Neural crest cell (in vitro differentiated cells): ENCODE results near the gene B4GALNT3. TPM values are rescaled to one million over a fixed set of nuclear protein-coding genes. Genes with fewer than 3 reads are reported as not detected.

Source experiments
- DNase-seq: peaks from one replicate; pipeline ENCODE4 v3.0.0; 2021; ENCODE audit warnings: low read depth, mixed read lengths, low spot score
- H3K27ac Mint-ChIP-seq: one replicate; pipeline ENCODE4 v1.8.0; 2021; ENCODE audit warnings: mild to moderate bottlenecking, mixed read lengths; ENCODE audit not compliant: unreplicated experiment
- H3K27me3 Mint-ChIP-seq: 2 replicates; pipeline ENCODE4 v1.8.0; 2021; ENCODE audit warnings: low read depth, mild to moderate bottlenecking, mixed read lengths
- H3K36me3 Mint-ChIP-seq: 2 replicates; pipeline ENCODE4 v1.8.0; 2021; ENCODE audit warnings: low read depth, mild to moderate bottlenecking, mixed read lengths
- H3K4me1 Mint-ChIP-seq: 2 replicates; pipeline ENCODE4 v1.8.0; 2021; ENCODE audit warnings: mixed read lengths
- H3K4me3 Mint-ChIP-seq: one replicate; pipeline ENCODE4 v1.8.0; 2021; ENCODE audit warnings: mild to moderate bottlenecking, mixed read lengths
- H3K9me3 Mint-ChIP-seq: 2 replicates; pipeline ENCODE4 v1.8.0; 2021; ENCODE audit warnings: mixed read lengths
- total RNA-seq: library from RNA; stranded (reverse); gene quantifications from 2 replicates; pipeline ENCODE4 v1.2.1, GENCODE V29; 2021
- TF ChIP-seq, protein P1 (sequence below): fragments of 200-600 bp; sonication (generic); conservative IDR thresholded peaks from 2 replicates; pipeline ENCODE4 v1.5.0; 2021; ENCODE audit warnings: antibody characterized with exemption, mild to moderate bottlenecking

Gene B4GALNT3
- total RNA-seq, 1 donor from 2014 or later, result 2.6 TPM

DNA sequence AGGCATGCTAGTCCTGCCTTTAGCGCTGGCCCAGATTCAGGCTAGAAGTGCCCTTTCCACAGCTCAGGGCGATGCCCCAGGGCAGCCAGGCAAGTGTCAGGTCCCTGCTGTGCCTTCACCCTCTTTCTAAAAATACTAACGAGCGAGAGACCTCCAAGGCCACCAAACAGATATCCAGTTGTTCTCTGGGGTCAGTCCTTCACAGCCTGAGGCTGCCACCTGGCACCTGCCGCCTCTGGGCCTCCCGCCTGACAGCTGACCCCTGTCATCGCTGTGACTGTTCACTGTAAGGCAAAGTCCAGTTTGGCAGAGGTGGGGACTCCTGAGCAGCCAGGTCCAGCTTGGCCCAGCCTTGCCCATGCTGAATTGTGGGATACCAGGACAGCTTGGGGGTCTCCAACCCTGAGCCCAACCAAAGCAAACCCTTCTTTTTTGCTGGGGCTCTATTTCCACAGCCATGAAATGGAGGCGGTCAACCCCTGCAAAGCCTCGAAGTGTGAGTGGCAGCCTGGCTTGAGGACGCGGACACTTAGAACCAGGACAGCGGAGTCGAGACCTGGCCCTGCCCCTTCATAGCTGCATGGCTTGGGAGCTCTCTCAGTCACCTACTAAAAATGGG is 123.6 kb downstream of the B4GALNT3 start:
- TF ChIP-seq, protein P1, sequence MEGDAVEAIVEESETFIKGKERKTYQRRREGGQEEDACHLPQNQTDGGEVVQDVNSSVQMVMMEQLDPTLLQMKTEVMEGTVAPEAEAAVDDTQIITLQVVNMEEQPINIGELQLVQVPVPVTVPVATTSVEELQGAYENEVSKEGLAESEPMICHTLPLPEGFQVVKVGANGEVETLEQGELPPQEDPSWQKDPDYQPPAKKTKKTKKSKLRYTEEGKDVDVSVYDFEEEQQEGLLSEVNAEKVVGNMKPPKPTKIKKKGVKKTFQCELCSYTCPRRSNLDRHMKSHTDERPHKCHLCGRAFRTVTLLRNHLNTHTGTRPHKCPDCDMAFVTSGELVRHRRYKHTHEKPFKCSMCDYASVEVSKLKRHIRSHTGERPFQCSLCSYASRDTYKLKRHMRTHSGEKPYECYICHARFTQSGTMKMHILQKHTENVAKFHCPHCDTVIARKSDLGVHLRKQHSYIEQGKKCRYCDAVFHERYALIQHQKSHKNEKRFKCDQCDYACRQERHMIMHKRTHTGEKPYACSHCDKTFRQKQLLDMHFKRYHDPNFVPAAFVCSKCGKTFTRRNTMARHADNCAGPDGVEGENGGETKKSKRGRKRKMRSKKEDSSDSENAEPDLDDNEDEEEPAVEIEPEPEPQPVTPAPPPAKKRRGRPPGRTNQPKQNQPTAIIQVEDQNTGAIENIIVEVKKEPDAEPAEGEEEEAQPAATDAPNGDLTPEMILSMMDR, result peak; percentile 52
- Mint-ChIP-seq H3K4me3 (no peak overlapping the region), H3K27me3 (no peaks in the 10 kb centered on the region), H3K36me3 (no peaks in the 10 kb centered on the region), H3K4me1 (peaks cover 25% of the 10 kb centered on the region), H3K27ac (no peak overlapping the region), H3K9me3 (peaks cover under 1% of the 10 kb centered on the region)
- DNase-seq, result no peak

DNA sequence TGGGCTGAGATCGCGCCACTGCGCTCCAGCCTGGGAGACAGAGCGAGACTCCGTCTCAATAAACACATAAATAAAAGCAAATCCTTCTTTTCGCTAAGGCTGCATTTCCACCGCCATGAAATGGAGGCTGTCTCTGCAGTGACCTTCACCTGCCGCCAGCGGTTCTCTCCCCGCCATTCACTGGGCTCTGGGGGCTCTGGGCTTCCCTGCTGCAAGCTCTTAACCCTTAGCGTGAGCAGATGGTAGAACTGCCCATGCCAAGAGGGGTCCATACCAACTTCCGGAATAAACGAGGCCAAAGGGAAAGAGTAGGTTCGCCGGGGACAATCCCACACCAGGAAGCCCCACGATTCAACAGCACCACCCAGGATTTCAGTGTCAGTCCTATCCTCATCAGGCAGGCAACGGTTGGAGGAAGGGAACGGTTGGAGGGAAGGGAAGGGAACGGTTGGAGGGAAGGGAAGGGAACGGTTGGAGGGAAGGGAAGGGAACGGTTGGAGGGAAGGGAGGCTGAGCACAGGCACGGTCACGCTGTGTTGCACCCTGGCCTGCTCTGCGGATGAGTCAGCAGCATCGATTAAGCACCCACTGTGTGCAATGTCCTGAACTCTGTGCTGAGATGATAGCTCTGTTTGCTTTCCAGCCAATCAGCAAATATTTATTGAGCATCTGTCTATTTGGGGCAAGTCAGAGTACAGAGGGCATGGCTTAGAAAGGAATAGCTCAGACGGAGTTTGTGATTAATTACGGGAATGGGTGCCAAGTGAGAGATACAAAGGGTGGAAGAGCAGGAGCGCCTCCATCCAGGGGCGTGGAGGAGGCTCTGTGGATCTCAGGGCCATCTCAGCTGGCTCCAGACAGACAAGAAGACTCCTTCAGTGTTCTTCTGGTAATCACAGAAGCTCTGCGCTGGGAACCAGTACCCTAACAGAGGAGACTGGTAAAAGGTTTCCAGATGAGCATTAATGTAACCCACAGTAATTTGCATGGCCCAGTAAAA is 125.6 kb downstream of the B4GALNT3 start:
- no peaks in the 10 kb centered on the region for H3K27me3 Mint-ChIP-seq
- peaks cover 2% of the 10 kb centered on the region for H3K9me3 Mint-ChIP-seq
- no peak for DNase-seq
- TF ChIP-seq, protein P1, result no peak
- H3K27ac Mint-ChIP-seq, result no peak overlapping the region
- H3K36me3 Mint-ChIP-seq, result no peaks in the 10 kb centered on the region
- H3K4me1 Mint-ChIP-seq, result peaks cover 11% of the 10 kb centered on the region
- H3K4me3 Mint-ChIP-seq, result no peak overlapping the region

DNA sequence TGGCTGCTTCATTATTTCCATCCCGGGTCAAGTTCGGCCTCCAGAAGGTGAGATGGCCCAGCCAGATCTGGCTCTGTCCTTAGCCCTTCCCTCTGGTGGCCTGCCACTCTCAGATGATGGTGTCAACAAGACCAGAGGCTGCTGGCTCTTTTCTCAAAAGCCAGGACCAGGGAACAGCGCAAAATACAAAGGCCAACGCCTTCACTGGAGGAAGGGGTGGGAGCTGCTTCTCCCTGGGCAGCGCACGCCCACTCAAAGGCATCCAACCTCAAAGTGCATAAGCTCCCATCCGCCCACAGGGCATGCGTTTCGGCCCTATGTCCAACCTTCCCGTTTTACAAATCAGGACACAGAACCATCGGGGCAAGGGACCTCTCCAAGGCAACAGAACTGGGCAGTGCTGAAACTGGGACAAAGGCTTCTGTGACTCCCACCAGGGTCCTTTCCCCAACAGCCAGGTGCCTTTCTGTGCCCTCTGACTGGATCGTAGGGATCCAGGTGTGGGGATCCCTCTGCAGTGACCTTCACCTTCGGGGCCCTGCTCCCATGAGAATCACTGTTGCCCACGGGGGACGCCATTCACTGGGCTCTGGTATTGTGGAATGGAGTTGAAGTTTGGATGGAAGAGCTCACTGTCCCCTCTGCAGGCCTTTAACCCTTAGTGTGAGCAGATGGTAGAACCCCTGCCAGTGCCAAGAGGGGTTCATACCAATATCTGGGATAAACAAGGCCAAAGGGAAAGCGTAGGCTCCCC is 126.8 kb downstream of the B4GALNT3 start:
- no peak for DNase-seq
- TF ChIP-seq, protein P1, result no peak
- H3K27ac Mint-ChIP-seq, result no peak overlapping the region
- H3K9me3 Mint-ChIP-seq, result peaks cover 2% of the 10 kb centered on the region
- no peak overlapping the region for H3K4me3 Mint-ChIP-seq
- H3K36me3 Mint-ChIP-seq, result no peaks in the 10 kb centered on the region
- H3K4me1 Mint-ChIP-seq, result peaks cover 5% of the 10 kb centered on the region
- H3K27me3 Mint-ChIP-seq, result no peaks in the 10 kb centered on the region

DNA sequence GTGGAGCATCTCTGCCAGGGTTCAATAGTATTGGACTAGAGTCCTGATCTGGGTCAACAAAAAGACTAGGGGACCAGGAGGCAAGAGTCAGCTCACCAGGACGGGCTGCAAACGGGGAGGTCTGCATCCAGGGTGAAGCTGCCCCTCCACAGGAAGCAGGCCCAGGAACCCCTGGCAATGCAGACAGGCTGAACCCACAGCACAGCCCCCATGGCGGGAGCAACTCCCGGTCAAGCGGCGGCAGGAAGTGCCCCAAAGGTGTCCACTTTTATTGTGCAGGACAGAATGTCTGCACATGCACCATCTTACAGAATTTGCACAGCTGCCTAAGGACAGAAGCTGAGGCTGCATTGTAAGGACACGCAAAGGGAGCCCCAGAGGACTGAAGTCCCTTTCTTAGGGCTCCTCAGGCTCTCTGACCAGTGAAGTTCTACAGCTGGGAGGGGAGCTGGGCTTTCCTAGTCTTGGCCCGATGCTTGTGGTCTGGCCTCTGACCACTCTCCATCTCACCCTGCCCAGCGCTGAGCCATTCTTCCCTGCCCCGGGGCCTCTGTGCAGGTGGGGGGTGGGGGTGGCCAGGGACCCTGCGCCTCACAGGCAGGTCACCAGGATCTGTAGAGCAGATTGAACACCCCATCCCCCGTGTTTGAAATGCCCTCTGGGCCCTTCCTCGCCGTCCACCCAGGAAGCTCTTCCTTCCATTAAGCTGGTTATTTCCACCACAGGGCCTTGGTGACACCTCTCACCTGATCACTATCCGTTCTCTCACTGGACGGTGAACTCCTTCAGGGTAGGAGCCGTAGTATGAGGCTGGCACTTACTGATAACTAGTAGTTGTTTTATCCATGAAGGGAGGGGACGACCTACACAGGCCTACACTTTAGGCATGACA is 127.6 kb downstream of the B4GALNT3 start:
- H3K27ac Mint-ChIP-seq, result no peak overlapping the region
- H3K36me3 Mint-ChIP-seq, result no peaks in the 10 kb centered on the region
- no peak for DNase-seq
- peaks cover 2% of the 10 kb centered on the region for H3K9me3 Mint-ChIP-seq
- no peaks in the 10 kb centered on the region for H3K4me1 Mint-ChIP-seq
- H3K27me3 Mint-ChIP-seq, result no peaks in the 10 kb centered on the region
- TF ChIP-seq, protein P1, result no peak
- no peak overlapping the region for H3K4me3 Mint-ChIP-seq

DNA sequence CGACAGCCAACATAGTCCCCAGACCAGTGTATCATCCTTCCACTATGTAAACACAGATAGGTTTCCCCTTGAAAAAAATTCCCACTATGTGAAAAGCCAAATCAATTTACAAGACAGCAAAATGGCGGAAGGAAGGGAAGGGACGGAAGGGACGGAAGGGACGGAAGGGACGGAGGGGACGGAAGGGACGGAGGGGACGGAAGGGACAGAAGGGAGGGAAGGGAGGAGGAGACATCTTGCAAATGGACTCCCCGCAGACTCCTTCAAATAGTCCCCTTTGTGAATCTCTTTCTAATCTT is 128.2 kb downstream of the B4GALNT3 start:
- peaks cover 2% of the 10 kb centered on the region for H3K9me3 Mint-ChIP-seq
- no peaks in the 10 kb centered on the region for H3K36me3 Mint-ChIP-seq
- TF ChIP-seq, protein P1, result no peak
- H3K4me1 Mint-ChIP-seq, result no peaks in the 10 kb centered on the region
- DNase-seq, result no peak
- H3K4me3 Mint-ChIP-seq, result no peak overlapping the region
- H3K27me3 Mint-ChIP-seq, result no peaks in the 10 kb centered on the region
- no peak overlapping the region for H3K27ac Mint-ChIP-seq
